Measurements from ENCODE around the gene PLCH1.

Gene PLCH1

GRCh38 chr3:155782390-155782953 is 37.6 kb upstream of the PLCH1 start:
- no peak for DNase-seq (ENCODE audit: extremely low read depth, low read depth)
- no peak overlapping the region for H3K4me3 ChIP-seq (replicated peaks; ENCODE audit: low read depth, low read length)
- TF ChIP-seq, protein P1, sequence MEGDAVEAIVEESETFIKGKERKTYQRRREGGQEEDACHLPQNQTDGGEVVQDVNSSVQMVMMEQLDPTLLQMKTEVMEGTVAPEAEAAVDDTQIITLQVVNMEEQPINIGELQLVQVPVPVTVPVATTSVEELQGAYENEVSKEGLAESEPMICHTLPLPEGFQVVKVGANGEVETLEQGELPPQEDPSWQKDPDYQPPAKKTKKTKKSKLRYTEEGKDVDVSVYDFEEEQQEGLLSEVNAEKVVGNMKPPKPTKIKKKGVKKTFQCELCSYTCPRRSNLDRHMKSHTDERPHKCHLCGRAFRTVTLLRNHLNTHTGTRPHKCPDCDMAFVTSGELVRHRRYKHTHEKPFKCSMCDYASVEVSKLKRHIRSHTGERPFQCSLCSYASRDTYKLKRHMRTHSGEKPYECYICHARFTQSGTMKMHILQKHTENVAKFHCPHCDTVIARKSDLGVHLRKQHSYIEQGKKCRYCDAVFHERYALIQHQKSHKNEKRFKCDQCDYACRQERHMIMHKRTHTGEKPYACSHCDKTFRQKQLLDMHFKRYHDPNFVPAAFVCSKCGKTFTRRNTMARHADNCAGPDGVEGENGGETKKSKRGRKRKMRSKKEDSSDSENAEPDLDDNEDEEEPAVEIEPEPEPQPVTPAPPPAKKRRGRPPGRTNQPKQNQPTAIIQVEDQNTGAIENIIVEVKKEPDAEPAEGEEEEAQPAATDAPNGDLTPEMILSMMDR (IDR thresholded peaks at IDR 0.05; ENCODE audit: low read depth, low read length, missing control alignments) = no peak

- TF ChIP-seq, protein P1 (IDR thresholded peaks at IDR 0.05; ENCODE audit: low read depth, low read length, missing control alignments) = no peak
- no peak for DNase-seq (ENCODE audit: extremely low read depth, low read depth)
- no peak overlapping the region for H3K4me3 ChIP-seq (replicated peaks; ENCODE audit: low read depth, low read length)
Observed at GRCh38 chr3:155780291-155780690, 35.4 kb upstream of the PLCH1 start.

DNA sequence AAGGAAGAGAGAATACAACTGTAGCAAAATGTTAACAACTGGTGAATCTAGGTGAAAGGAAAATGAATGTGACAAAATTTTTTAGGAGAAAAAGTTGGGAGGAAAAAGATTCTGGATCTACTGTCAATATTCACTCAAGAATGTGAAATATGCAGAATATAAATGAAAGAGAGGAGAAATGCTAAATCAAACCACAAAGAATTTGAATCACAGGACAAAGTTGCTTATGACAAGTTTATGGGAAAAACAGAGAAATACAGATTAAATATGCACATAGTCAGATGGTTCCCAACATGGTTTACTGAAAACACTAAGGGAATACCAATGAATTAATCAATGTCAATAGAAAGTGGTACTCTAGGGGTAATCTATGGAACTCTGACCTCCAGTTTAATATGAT is 33.6 kb upstream of the PLCH1 start:
- TF ChIP-seq, protein P1 (IDR thresholded peaks at IDR 0.05; ENCODE audit: low read depth, low read length, missing control alignments) = no peak
- DNase-seq (ENCODE audit: extremely low read depth, low read depth) = no peak
- no peak overlapping the region for H3K4me3 ChIP-seq (replicated peaks; ENCODE audit: low read depth, low read length)

- no peak for DNase-seq (ENCODE audit: extremely low read depth, low read depth)
- TF ChIP-seq, protein P1 (IDR thresholded peaks at IDR 0.05; ENCODE audit: low read depth, low read length, missing control alignments) = no peak
- H3K4me3 ChIP-seq (replicated peaks; ENCODE audit: low read depth, low read length) = no peak overlapping the region
Observed at GRCh38 chr3:155772801-155773200, 27.9 kb upstream of the PLCH1 start.

- H3K4me3 ChIP-seq (replicated peaks; ENCODE audit: low read depth, low read length) = no peak overlapping the region
- TF ChIP-seq, protein P1 (IDR thresholded peaks at IDR 0.05; ENCODE audit: low read depth, low read length, missing control alignments) = no peak
- no peak for DNase-seq (ENCODE audit: extremely low read depth, low read depth)
Observed at GRCh38 chr3:155771126-155771525, 26.3 kb upstream of the PLCH1 start.

- H3K4me3 ChIP-seq (replicated peaks; ENCODE audit: low read depth, low read length) = no peak overlapping the region
- DNase-seq (ENCODE audit: extremely low read depth, low read depth) = no peak
- TF ChIP-seq, protein P1 (IDR thresholded peaks at IDR 0.05; ENCODE audit: low read depth, low read length, missing control alignments) = no peak
Observed at GRCh38 chr3:155766206-155766605, 21.3 kb upstream of the PLCH1 start.

DNA sequence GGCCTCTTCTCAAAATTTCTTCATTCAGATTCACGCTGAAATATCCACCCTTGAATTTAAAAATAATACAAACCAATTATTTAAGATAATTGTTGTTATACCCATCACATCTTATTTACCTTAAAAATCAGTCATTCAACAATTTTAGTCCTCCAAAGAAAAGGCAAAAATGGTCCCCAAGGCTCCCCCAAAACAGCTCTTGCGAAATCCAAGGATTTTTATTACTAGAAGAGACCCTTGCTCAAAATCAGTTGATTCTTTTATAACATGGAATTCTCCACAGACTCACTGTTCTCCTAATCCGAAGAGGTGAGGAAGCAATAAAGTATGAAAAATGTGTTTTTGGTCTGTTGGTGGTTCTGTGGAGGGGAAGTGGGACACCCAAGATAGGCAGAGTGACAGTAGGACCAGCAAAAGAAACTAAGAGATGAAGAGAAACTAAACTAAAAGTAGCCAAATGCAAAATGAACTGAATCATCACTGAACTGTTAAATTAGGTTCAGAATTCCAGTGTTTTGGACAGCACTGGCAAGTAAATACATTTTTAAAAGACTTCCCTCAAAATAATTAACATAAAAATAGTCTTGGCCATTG is 19.1 kb upstream of the PLCH1 start:
- no peak for DNase-seq (ENCODE audit: extremely low read depth, low read depth)
- no peak overlapping the region for H3K4me3 ChIP-seq (replicated peaks; ENCODE audit: low read depth, low read length)
- TF ChIP-seq, protein P1 (IDR thresholded peaks at IDR 0.05; ENCODE audit: low read depth, low read length, missing control alignments) = no peak

Measured in HFF-Myc (cell line).